ENCODE results near the gene SAP30BP.
A peak's percentile ranks its signal among the peaks of the same experiment; 100 is the strongest.

Gene SAP30BP

GRCh38 chr17:75647921-75648320 is 19.2 kb upstream of the SAP30BP start:
- peaks cover 67% of the 10 kb centered on the region for H3K36me3 Mint-ChIP-seq (ENCODE audit: low read depth)
- intact Hi-C loops (cut with micrococcal nuclease): no loop called here
- H3K9me3 Mint-ChIP-seq: no peaks in the 10 kb centered on the region
- H3K4me1 Mint-ChIP-seq (ENCODE audit: low read depth): peaks cover 16% of the 10 kb centered on the region
- no peak overlapping the region for H3K4me3 Mint-ChIP-seq
- H3K27ac Mint-ChIP-seq: no peak overlapping the region
- no peaks in the 10 kb centered on the region for H3K27me3 Mint-ChIP-seq

- Mint-ChIP-seq H3K36me3 (ENCODE audit: low read depth) (peaks cover 71% of the 10 kb centered on the region), H3K27ac (no peak overlapping the region), H3K27me3 (no peaks in the 10 kb centered on the region), H3K9me3 (no peaks in the 10 kb centered on the region), H3K4me3 (no peak overlapping the region), H3K4me1 (ENCODE audit: low read depth) (peaks cover 22% of the 10 kb centered on the region)
- intact Hi-C loops (cut with micrococcal nuclease): no loop called here
Measured at GRCh38 chr17:75649687-75650086, 17.5 kb upstream of the SAP30BP start.

- Mint-ChIP-seq H3K27ac (no peak overlapping the region), H3K4me3 (no peak overlapping the region), H3K36me3 (ENCODE audit: low read depth) (peaks cover 82% of the 10 kb centered on the region), H3K9me3 (no peaks in the 10 kb centered on the region), H3K27me3 (no peaks in the 10 kb centered on the region), H3K4me1 (ENCODE audit: low read depth) (peaks cover 17% of the 10 kb centered on the region)
- intact Hi-C loops (cut with micrococcal nuclease): no loop called here
Measured at GRCh38 chr17:75650874-75651273, 16.3 kb upstream of the SAP30BP start.

- Mint-ChIP-seq H3K4me3 (no peak overlapping the region), H3K27me3 (no peaks in the 10 kb centered on the region), H3K9me3 (no peaks in the 10 kb centered on the region), H3K36me3 (ENCODE audit: low read depth) (peaks cover 97% of the 10 kb centered on the region), H3K27ac (no peak overlapping the region), H3K4me1 (ENCODE audit: low read depth) (peaks cover 6% of the 10 kb centered on the region)
- intact Hi-C loops (cut with micrococcal nuclease): no loop called here
Measured at GRCh38 chr17:75652341-75652740, 14.8 kb upstream of the SAP30BP start.

GRCh38 chr17:75652934-75653549 is 14.1 kb upstream of the SAP30BP start:
- H3K4me3 Mint-ChIP-seq: no peak overlapping the region
- H3K9me3 Mint-ChIP-seq: no peaks in the 10 kb centered on the region
- H3K27ac Mint-ChIP-seq: no peak overlapping the region
- H3K36me3 Mint-ChIP-seq (ENCODE audit: low read depth): peaks cover 97% of the 10 kb centered on the region
- no peaks in the 10 kb centered on the region for H3K27me3 Mint-ChIP-seq
- intact Hi-C loops (cut with micrococcal nuclease): no loop called here
- peaks cover 6% of the 10 kb centered on the region for H3K4me1 Mint-ChIP-seq (ENCODE audit: low read depth)

- no peak overlapping the region for H3K4me3 Mint-ChIP-seq
- H3K9me3 Mint-ChIP-seq: no peaks in the 10 kb centered on the region
- H3K4me1 Mint-ChIP-seq (ENCODE audit: low read depth): peaks cover 6% of the 10 kb centered on the region
- H3K27ac Mint-ChIP-seq: no peak overlapping the region
- intact Hi-C loops (cut with micrococcal nuclease): no loop called here
- peaks cover 93% of the 10 kb centered on the region for H3K36me3 Mint-ChIP-seq (ENCODE audit: low read depth)
- no peaks in the 10 kb centered on the region for H3K27me3 Mint-ChIP-seq
Measured at GRCh38 chr17:75654176-75654575, 13.0 kb upstream of the SAP30BP start.

GRCh38 chr17:75658237-75658636 is 8.9 kb upstream of the SAP30BP start:
- no peaks in the 10 kb centered on the region for H3K9me3 Mint-ChIP-seq
- H3K27me3 Mint-ChIP-seq: no peaks in the 10 kb centered on the region
- intact Hi-C loops (cut with micrococcal nuclease): no loop called here
- H3K4me3 Mint-ChIP-seq: no peak overlapping the region
- H3K4me1 Mint-ChIP-seq (ENCODE audit: low read depth): peaks cover 6% of the 10 kb centered on the region
- peaks cover 87% of the 10 kb centered on the region for H3K36me3 Mint-ChIP-seq (ENCODE audit: low read depth)
- H3K27ac Mint-ChIP-seq: no peak overlapping the region

- Mint-ChIP-seq H3K4me1 (ENCODE audit: low read depth) (peaks cover 7% of the 10 kb centered on the region), H3K27me3 (no peaks in the 10 kb centered on the region), H3K9me3 (no peaks in the 10 kb centered on the region), H3K36me3 (ENCODE audit: low read depth) (peaks cover 66% of the 10 kb centered on the region), H3K4me3 (no peak overlapping the region), H3K27ac (no peak overlapping the region)
- intact Hi-C loops (cut with micrococcal nuclease): no loop called here
Measured at GRCh38 chr17:75661531-75661930, 5.6 kb upstream of the SAP30BP start.

GRCh38 chr17:75662511-75662910 is 4.6 kb upstream of the SAP30BP start:
- Mint-ChIP-seq H3K4me3 (no peak overlapping the region), H3K27me3 (no peaks in the 10 kb centered on the region), H3K9me3 (no peaks in the 10 kb centered on the region), H3K4me1 (ENCODE audit: low read depth) (peaks cover 7% of the 10 kb centered on the region), H3K36me3 (ENCODE audit: low read depth) (peaks cover 56% of the 10 kb centered on the region), H3K27ac (no peak overlapping the region)
- intact Hi-C loops (cut with micrococcal nuclease): no loop called here

- Mint-ChIP-seq H3K36me3 (ENCODE audit: low read depth) (peaks cover 55% of the 10 kb centered on the region), H3K27me3 (no peaks in the 10 kb centered on the region), H3K9me3 (no peaks in the 10 kb centered on the region), H3K4me1 (ENCODE audit: low read depth) (peaks cover 12% of the 10 kb centered on the region), H3K4me3 (no peak overlapping the region), H3K27ac (no peak overlapping the region)
- intact Hi-C loops (cut with micrococcal nuclease): no loop called here
Measured at GRCh38 chr17:75664099-75664549, 3.0 kb upstream of the SAP30BP start.

GRCh38 chr17:75665981-75666380 is 1.2 kb upstream of the SAP30BP start:
- Mint-ChIP-seq H3K36me3 (ENCODE audit: low read depth) (peaks cover 58% of the 10 kb centered on the region), H3K27ac (no peak overlapping the region), H3K27me3 (no peaks in the 10 kb centered on the region), H3K4me1 (ENCODE audit: low read depth) (peaks cover 12% of the 10 kb centered on the region), H3K9me3 (no peaks in the 10 kb centered on the region), H3K4me3 (peak overlapping the region; percentile 44)
- intact Hi-C loops (cut with micrococcal nuclease): no loop called here

GRCh38 chr17:75667825-75668224 is 687 bp downstream of the SAP30BP start:
- H3K4me1 Mint-ChIP-seq (ENCODE audit: low read depth): peaks cover 12% of the 10 kb centered on the region
- peaks cover 58% of the 10 kb centered on the region for H3K36me3 Mint-ChIP-seq (ENCODE audit: low read depth)
- no peak overlapping the region for H3K4me3 Mint-ChIP-seq
- H3K27ac Mint-ChIP-seq: no peak overlapping the region
- H3K9me3 Mint-ChIP-seq: no peaks in the 10 kb centered on the region
- intact Hi-C loops (cut with micrococcal nuclease): no loop called here
- H3K27me3 Mint-ChIP-seq: no peaks in the 10 kb centered on the region

- Mint-ChIP-seq H3K27ac (no peak overlapping the region), H3K9me3 (no peaks in the 10 kb centered on the region), H3K4me3 (no peak overlapping the region), H3K27me3 (no peaks in the 10 kb centered on the region), H3K4me1 (ENCODE audit: low read depth) (peaks cover 12% of the 10 kb centered on the region), H3K36me3 (ENCODE audit: low read depth) (peaks cover 64% of the 10 kb centered on the region)
- intact Hi-C loops (cut with micrococcal nuclease): no loop called here
Measured at GRCh38 chr17:75668489-75668888, 1.4 kb downstream of the SAP30BP start.

- intact Hi-C loops (cut with micrococcal nuclease): no loop called here
- H3K27ac Mint-ChIP-seq: no peak overlapping the region
- H3K9me3 Mint-ChIP-seq: no peaks in the 10 kb centered on the region
- H3K27me3 Mint-ChIP-seq: no peaks in the 10 kb centered on the region
- H3K4me1 Mint-ChIP-seq (ENCODE audit: low read depth): peaks cover 11% of the 10 kb centered on the region
- no peak overlapping the region for H3K4me3 Mint-ChIP-seq
- peaks cover 60% of the 10 kb centered on the region for H3K36me3 Mint-ChIP-seq (ENCODE audit: low read depth)
Measured at GRCh38 chr17:75670868-75671267, 3.7 kb downstream of the SAP30BP start.

- H3K27me3 Mint-ChIP-seq: no peaks in the 10 kb centered on the region
- intact Hi-C loops (cut with micrococcal nuclease): no loop called here
- no peak overlapping the region for H3K27ac Mint-ChIP-seq
- peaks cover 6% of the 10 kb centered on the region for H3K4me1 Mint-ChIP-seq (ENCODE audit: low read depth)
- peaks cover 62% of the 10 kb centered on the region for H3K36me3 Mint-ChIP-seq (ENCODE audit: low read depth)
- H3K4me3 Mint-ChIP-seq: no peak overlapping the region
- H3K9me3 Mint-ChIP-seq: no peaks in the 10 kb centered on the region
Measured at GRCh38 chr17:75672011-75672410, 4.9 kb downstream of the SAP30BP start.

Measured in dendritic cell treated with granulocyte-macrophage colony-stimulating factor and Interleukin-4, amounts not matched to agents 40 ng/mL and 50 ng/mL, for 4 days (primary cell).